GM10248 (cell line): ENCODE data around the gene BTBD8.
"Not testable (repeated sequence)": the region's sequence is repeated elsewhere in the genome, so short reads cannot be mapped to it uniquely, and the experiment has no call there.

Source experiments
- CTCF ChIA-PET: fragments of 300-600 bp; sonication (Branson Sonifier 250); formaldehyde crosslinking; extraction: SDS; loops from one replicate; lab custom pipeline; 2021; ENCODE audit warnings: antibody characterized with exemption; lab: Yijun Ruan, JAX
- POLR2A ChIA-PET: fragments of 350-650 bp; sonication (Branson Sonifier 250); formaldehyde crosslinking; extraction: SDS; loops from one replicate; lab custom pipeline; 2020; ENCODE audit warnings: antibody characterized with exemption; lab: Yijun Ruan, JAX
- DNase-seq: peaks from one replicate; pipeline ENCODE4 v3.0.0; 2012; ENCODE audit errors: extremely low spot score
- CTCF ChIP-seq: IDR thresholded peaks from 2 replicates; pipeline ENCODE4 v1.5.1; 2012; ENCODE audit warnings: mild to moderate bottlenecking, low read depth; ENCODE audit errors: extremely low read depth, missing control alignments, control extremely low read depth

Gene BTBD8

DNA sequence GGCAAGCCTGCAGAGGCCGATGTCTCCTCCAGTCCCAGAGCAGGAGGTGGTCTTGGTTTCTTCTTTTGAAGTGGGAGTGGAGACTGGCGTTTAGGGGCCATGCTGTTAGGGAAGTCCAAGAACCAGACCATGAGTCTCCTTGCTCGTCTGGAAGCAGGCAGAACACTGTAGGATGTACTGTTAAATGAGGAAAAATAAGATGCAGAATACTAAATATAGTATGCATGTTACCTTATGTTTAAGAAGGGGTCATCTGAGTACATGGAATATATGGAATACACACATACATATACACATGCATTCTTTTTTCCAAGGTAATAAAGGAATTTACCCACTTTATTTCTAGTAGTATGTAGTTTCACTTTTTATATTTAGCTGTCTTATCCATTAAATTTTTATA lies 4.8 kb upstream of the BTBD8 start, which contains the start of gene SETSIP:
SETSIP (minus strand) TSS at position 101 of the 400 bp plus-strand sequence; CDS start at position 101, 0 bp downstream.
- POLR2A ChIA-PET, result no interaction called here
- DNase-seq, result no peak
- CTCF ChIA-PET, result no interaction called here
- TF ChIP-seq CTCF, result no peak

DNA sequence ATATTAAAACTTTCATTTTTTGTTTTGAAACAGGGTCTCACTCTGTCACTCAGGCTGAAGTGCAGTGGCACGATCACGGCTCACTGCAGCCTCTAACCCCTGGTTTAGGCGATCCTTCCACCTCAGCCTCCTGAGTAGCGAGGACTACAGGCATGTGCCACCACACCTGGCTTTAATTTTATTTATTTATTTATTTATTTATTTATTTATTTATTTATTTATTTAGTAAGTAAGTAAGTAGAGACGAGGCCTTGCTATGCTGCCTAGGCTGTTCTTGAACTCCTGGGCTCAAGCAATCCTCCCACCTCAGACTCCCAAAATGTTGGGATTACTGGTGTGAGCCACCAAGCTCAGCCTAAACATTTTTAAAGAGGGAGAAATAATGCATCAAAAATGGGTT lies 3.8 kb upstream of the BTBD8 start:
- ChIA-PET CTCF (no interaction called here), POLR2A (no interaction called here)
- no peak for DNase-seq
- no peak for TF ChIP-seq CTCF

DNA sequence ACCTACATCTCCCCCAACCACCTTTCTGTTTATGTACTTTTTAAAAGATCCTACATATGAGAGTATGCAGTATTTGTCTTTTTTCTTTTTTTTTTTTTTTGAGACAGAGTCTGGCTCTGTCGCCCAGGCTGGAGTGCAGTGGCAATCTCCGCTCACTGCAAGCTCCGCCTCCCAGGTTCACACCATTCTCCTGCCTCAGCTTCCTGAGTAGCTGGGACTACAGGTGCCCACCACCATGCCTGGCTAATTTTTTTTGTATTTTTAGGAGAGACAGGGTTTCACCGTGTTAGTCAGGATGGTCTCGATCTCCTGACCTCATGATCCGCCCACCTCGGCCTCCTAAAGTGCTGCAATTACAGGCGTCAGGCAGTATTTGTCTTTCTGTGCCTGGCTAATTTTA lies 2.1 kb upstream of the BTBD8 start:
- CTCF ChIA-PET, result interaction anchor here (1.2 kb wide), 1 partner anchor 8 kb away, joined by 4 read pairs; no protein-coding TSS in a partner anchor
- POLR2A ChIA-PET, DNase-seq: not testable (repeated sequence)

DNA sequence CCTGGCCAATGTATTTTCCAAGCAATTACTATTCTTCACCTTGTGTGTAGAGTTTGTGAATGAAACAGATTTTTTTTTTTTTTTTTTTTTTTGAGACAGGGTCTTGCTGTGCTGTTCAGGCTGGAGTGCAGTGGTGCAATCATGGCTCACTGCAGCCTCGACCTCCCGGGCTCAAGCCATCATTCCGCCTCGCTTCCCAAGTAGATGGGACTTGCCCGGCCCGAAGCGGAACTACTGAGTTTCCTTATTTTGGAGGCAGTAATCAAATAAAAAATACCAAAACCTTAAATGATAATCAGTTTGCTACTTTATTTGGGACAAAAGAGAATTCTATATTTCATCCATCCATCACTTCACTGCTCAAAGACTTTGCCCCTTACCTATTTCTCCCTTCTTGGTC lies 704 bp upstream of the BTBD8 start:
- POLR2A ChIA-PET, result no interaction called here
- CTCF ChIA-PET, result no interaction called here
- no peak for TF ChIP-seq CTCF
- DNase-seq, result no peak

GRCh38 chr1:92081031-92081430 lies 886 bp downstream of the BTBD8 start:
- CTCF ChIA-PET, result interaction anchor here (1.1 to 1.4 kb wide), 2 partner anchors 11 to 39 kb away, joined by 3 read pairs; no protein-coding TSS in a partner anchor
- TF ChIP-seq CTCF, result no peak
- POLR2A ChIA-PET, result interaction anchor here (0.6 kb wide), 1 partner anchor 1499 kb away, joined by 4 read pairs; no protein-coding TSS in a partner anchor
- DNase-seq, result peak; percentile 17

- no peak for TF ChIP-seq CTCF
- no peak for DNase-seq
- POLR2A ChIA-PET, result interaction anchor here (0.6 kb wide), 1 partner anchor 32 kb away, joined by 5 read pairs; no protein-coding TSS in a partner anchor
- CTCF ChIA-PET, result no interaction called here
Measured at GRCh38 chr1:92084651-92085050, 4.5 kb downstream of the BTBD8 start.

DNA sequence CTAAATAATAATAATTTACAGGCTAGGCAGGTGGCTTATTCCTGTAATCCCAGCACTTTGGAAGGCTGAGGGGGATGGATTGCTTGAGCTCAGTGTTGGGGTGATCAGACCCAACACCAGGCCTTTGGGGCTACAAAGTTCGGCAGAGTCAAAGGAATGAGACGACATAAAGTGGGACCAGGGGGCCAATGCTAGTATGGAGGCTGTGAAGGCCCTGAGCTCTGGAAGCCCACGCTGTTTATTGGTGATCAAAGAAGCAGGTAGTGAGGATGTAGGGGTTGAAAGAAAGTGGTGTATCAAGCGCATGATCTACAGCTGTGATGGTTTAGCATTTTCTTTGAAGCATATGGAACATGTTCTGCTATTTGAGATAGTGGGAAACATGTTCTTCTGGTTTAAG lies 5.6 kb downstream of the BTBD8 start:
- no peak for TF ChIP-seq CTCF
- ChIA-PET CTCF (no interaction called here), POLR2A (no interaction called here)
- DNase-seq, result no peak
